Peyer's patch (tissue), 4 donors: ENCODE results near the gene LAP3.

Experiments used
- POLR2A ChIP-seq, 2 donors: fragments of 450-650 bp; IDR thresholded peaks; one replicate each; pipeline ENCODE4 v1.5.1; 2017; ENCODE audit warnings: antibody characterized with exemption in 2 of 2, mild to moderate bottlenecking in 2 of 2, moderate library complexity in 2 of 2
- TF ChIP-seq, protein P1 (sequence below), 6 experiments: fragments of 450-650 bp in 4 of 6; fragments of 200-600 bp in 2 of 6; sonication (generic) in 1 of 6; IDR thresholded peaks; one replicate each; pipeline ENCODE4 v1.5.1; 2017 to 2019; ENCODE audit warnings: antibody characterized with exemption in 6 of 6, mild to moderate bottlenecking in 3 of 6, moderate library complexity in 1 of 6

DNA sequence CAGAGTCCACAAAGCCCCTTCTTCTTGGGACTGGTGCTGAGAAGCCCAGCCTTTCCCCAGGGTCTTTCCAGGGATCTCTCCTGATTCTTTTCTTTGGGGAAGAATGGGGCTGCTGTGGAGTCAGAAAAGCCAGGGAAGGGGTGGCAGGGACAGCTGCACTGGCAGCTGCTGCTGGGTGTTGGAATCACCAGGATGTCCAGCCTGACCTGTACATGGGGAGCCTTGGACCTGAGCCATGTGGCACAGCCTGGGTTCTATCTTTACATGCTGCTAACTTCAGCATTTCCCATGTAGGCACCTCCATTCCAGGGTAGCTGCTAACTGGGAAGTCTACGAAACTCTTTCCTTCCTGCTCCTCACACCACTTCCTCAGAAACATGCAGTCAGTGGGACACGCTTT, 73.4 kb downstream of the LAP3 start:
- TF ChIP-seq, protein P1, sequence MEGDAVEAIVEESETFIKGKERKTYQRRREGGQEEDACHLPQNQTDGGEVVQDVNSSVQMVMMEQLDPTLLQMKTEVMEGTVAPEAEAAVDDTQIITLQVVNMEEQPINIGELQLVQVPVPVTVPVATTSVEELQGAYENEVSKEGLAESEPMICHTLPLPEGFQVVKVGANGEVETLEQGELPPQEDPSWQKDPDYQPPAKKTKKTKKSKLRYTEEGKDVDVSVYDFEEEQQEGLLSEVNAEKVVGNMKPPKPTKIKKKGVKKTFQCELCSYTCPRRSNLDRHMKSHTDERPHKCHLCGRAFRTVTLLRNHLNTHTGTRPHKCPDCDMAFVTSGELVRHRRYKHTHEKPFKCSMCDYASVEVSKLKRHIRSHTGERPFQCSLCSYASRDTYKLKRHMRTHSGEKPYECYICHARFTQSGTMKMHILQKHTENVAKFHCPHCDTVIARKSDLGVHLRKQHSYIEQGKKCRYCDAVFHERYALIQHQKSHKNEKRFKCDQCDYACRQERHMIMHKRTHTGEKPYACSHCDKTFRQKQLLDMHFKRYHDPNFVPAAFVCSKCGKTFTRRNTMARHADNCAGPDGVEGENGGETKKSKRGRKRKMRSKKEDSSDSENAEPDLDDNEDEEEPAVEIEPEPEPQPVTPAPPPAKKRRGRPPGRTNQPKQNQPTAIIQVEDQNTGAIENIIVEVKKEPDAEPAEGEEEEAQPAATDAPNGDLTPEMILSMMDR (IDR thresholded peaks at IDR 0.05), result no peak
- TF ChIP-seq POLR2A (IDR thresholded peaks at IDR 0.05), result no peak
